HG02973 (cell line): ENCODE data around the gene MYO1D.
"Not testable (repeated sequence)": the region's sequence is repeated elsewhere in the genome, so short reads cannot be mapped to it uniquely, and the experiment has no call there.

Source experiments
- ATAC-seq: cut with Tn5 transposase; IDR thresholded peaks from one replicate; pipeline ENCODE4 v1.9.1; 2021; ENCODE audit warnings: moderate library complexity; ENCODE audit not compliant: unreplicated experiment

MYO1D gene

DNA sequence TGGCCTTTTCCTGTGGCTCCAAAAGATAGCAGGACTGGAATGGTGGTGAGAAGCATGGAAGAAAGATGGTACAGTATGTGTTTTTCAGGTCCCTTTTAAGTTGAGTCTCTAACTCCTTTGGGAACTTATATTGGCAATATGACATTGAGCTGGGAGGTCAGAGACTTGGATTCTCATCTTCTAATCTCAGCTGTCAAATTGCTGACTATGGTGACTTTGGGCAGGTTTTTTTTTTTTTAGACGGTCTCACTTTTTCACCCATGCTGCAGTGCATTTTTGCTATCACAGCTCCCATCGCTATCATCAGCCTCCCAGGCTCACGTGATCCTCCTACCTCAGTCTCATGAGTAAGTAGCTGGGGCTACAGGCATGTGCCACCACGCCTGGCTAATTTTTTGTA, 405.3 kb downstream of the MYO1D start:
- no peak for ATAC-seq

DNA sequence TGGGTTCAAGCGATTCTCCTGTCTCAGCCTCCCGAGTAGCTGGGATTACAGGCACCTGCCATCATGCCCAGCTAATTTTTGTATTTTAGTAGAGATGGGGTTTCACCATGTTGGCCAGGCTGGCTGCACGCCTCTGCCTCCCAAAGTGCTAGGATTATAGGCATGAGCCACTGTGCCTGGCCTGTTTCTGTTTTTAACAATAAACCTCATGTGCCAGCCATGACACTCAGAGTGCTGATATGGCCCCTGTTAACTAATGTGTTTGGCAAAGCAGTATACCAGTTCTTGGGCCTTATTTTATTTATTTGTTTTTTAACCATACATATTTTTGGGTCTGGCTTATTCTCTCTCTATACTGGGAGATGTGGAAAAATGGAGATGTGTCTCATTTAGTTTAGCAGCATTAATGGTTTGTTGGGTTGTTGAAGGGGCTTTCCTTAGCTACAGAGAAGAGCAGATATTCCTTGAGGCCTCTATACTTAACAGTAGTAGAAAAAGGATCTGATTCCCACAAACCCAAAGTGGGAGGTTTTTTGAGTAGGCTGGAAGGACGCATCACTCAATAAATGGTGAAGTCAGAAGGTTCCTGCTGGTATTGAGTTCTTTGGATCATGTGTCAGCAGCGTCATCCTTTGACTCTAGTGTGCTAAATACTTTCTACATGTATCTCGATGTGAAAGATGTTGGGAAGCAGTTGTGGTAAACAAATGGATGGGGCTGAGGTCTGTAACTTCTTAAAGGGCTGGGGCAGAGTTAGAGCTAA, 406.3 kb downstream of the MYO1D start:
- ATAC-seq, result no peak

DNA sequence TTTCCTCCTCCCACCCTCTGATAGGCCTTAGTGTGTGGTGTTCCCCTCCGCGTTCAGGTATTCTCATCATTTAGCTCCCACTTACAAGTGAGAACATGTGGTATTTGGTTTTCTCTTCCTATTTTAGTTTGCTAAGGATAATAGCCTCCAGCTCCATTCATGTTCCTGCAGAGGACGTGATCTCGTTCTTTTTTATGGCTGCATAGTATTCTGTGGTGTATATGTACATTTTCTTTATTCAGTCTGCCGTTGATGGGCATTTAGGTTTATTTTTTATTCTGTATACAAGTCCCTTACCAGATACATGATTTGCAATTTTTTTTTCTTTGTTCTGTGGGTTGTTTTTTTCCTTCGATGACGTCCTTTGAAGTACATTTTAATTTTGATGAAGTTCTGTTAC, 409.0 kb downstream of the MYO1D start:
- ATAC-seq, result no peak

DNA sequence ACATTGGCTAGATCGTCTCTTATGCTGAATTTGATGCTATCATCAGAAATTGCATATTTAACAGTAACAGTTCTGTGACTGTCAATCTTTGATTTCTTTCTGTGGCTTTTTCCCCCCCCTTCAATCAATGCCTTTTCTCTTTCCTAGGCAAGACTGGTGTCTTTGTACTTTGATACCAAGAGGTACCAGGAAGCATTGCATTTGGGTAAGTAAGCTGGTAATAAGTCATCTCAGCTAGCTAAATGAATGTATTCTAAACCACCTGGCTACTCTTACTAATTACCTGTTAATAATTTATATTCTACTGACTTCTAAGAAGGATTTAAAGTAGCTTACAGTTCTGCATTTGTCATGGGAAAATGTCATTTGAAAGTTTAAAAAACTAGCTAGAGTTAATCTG, 412.6 kb downstream of the MYO1D start:
- ATAC-seq, result no peak

DNA sequence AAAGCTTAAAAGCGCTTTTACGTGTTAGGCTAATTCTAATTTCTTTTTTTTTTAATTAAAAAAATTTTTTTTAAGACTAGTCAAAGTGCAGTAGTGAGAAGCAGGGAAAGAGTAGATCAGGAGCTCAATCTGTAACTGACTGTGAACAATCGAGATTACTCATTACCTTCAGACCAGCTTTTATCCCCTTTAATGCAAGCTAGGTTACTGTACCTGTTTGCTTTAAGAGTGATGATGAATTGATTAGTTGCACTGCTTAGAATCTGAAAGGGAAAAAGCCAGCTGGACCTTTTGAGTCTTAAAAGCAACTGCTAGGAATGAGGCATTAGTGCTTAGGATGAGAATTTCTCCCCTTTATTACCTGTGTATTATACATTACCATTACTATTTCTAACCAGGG, 413.6 kb downstream of the MYO1D start:
- no peak for ATAC-seq

DNA sequence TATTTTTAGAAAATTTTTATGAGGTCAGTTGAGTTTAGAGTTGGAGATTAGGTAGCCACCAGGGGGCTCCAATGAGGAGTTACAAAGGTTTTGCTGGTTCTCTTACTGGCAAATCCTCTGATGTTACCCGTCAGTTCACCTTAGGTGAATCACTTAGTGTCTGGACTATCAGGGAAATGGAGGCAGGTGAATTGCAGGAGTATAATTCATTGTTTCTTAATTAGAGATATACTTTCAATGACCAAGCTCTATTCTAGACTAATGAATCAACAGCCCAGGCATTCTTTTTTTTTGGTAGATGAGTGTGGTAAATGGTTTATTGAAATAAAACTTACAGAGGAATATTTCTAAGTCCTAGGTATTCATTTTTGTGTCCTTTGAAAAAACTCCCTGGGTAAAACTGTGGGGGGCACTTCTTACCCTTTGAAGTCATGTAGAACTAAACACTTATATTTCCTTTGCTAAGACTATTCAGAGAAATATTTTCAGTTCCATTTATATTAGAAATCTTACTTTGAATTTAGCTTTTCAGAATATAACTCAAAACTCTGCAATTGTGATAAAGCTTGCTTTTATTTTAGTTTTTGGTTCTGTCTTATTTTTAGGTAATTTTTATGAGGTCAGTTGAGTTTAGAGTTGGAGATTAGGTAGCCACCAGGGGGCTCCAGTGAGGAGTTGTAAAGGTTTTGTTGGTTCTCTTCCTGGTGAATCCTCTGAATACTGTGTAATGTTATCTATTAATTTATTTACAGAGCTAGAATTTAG, 414.9 kb downstream of the MYO1D start:
- ATAC-seq, result no peak

DNA sequence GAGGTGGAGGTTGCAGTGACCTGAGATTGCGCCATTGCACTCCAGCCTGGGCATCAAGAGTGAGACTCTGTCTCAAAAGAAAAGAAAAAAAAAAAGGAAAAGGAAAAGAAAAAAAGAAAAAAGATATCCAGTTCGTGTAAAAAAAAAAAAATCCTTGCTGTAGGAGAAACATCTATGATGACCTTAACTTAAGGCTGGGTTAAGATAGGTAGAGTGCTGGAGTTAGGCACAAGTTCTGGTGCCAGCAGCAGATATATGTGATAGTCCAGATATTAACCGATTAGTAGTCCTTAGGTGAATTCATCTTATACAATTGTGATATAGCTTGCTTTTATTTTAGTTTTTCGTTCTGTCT, 415.4 kb downstream of the MYO1D start:
- ATAC-seq, result no peak

DNA sequence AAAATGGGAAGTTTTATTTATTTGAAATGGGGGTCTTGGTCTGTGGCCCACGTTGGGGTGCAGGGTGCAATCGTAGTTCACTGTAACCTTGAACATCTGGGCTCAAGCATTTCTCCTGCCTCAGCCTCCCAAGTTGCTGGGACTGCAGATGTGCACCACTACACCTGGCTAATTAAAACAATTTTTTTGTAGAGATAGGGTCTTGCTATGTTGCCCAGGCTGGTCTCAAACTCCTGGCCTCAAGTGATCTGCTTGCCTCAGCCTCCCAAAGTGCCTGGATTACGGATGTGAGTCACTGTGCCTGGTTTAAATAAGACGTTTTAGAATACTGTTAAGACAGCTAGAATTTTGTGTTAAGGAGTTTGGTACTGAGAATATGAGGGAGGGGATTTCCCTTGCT, 416.9 kb downstream of the MYO1D start:
- no peak for ATAC-seq

DNA sequence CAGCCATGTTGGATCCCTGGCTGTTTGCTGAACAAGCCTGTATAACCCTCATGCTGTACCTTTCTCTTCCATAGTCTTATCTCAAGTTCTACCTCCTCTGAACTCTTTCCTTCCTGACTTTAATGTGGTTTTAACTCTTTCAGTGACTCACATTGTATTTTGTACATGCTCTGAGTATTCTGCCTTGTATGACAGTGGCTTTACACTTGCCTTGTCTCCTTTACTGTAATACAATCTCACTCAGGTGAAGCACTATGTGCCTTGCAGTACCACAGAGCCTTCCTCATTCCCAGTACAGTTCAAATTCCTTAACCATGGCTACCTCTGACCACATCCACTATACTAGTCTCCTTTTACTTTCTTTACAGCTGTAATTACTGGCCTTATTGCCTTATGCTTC, 418.6 kb downstream of the MYO1D start:
- ATAC-seq, result no peak

DNA sequence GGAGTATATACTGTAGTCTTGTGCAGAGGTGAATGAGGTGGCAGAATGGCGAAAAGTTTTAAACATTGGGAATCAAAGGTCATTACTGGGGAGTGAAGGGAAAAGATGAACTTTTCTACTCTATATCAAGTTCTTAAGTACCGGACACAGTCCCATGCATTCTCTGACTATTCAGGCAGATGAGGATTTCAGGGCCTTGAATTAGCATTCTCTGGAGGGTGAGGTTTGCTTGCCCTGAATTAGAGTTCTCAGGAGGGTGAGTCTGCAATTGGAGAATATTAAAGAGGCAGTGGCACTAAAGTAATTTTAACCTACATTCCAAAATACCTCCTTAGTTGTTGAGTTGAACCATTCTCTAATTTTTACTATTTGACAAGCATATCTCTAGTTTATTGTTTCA, 423.6 kb downstream of the MYO1D start:
- no peak for ATAC-seq

DNA sequence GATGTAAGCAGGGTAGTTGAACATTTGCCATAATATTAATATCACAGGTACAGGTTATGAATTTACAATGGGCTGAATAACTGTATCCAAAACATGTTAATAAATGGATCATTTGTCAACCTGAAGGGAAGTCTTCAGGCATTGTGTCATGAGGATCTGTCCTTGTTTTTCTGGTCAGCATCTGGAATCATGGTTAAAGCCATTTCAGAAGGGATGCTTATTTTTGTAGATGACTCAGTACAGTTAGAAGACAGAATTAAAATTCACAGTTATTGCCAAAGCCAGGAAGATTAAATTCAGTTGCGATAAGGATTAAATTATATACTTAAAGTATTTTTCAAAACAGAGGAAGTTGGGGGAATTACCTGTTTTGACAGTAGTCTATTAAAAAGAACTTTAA, 424.6 kb downstream of the MYO1D start:
- no peak for ATAC-seq

DNA sequence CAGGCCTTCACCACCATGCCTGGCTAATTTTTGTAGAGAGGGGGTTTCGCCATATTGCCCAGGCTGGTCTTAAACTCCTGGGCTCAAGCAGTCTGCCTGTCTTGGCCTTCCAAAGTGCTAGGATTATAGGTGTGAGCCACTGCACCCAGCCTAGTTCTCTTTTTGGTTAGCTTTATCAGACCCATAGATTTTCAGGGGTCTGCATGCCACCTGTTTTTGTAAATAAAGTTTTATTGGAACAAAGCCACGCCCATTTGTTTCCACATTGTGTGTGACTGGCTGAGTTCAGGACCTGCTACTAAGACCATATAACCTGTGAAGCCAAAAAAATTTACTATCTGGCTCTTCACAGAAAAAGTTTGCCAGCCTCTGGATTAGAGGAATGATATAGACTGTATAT, 425.0 kb downstream of the MYO1D start:
- ATAC-seq, result no peak

DNA sequence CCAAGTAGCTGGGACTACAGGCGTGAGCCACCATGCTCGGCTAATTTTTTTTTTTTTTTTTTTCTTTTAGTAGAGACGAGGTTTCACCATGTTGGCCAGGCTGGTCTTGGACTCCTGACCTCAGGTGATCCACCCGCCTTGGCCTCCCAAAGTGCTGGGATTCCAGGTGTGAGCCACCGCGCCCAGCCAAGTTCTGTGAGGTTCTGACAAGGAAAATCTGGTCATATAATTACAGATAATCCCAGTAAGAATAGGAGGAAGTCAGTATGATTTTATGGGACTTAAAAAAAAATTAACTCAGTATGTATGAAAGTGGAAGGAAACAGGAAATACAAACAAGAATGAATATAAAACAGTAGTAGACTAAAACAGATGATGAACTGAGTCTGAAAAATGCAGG, 426.5 kb downstream of the MYO1D start:
- not testable (repeated sequence) for ATAC-seq

DNA sequence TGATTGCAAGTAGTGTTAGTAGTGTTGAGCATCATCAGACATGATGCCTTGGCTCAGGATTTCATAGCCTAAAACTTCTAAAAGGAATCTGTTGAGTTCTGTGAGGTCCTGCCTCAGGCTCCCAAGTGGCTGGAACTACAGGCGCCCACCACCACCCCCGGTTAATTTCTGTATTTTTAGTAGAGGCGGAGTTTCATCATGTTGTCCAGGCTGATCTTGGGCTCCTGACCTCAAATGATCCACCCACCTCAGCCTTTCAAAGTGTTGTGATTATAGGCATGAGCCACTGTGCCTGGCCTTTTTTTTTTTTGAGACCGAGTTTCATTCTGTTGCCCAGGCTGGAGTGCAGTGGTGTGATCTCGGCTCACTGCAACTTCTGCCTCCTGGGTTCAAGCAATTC, 427.0 kb downstream of the MYO1D start:
- ATAC-seq, result no peak

DNA sequence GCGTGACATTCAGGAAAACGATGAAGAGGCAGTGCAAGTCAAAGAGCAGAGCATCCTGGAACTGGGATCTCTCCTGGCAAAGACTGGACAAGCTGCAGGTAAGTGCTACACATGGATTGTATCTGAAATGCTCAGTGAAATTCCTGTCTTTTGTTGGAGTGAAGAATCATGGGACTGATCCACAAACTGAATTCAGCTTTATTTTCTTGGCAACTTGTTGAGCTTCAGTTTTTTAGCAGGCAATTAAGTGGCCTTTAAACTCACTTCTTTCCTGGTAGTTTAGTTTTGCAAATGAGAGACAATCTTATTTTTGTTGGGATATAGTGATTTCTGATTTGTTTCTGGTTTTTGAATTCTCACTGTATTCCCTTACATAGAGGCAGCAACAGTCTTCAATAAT, 430.0 kb downstream of the MYO1D start:
- no peak for ATAC-seq

DNA sequence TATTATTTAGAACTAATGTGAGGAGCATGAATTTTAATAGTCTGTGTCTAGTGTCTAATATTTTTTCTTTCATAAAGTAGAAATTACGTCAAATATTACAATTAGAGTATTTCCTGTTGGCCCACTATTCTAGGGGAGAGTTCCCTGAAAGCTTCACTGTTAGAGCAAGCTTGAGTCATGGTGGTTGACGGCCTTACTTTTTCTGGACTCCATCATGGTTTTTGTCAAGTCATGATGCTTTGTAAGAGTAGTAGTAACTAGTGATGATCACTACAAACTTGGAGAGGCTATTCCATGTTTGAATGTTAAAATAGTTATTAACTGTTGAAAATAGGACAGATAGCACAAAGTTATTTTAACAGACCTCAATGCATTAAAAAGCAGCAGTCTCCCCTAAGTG, 431.0 kb downstream of the MYO1D start:
- ATAC-seq, result no peak

DNA sequence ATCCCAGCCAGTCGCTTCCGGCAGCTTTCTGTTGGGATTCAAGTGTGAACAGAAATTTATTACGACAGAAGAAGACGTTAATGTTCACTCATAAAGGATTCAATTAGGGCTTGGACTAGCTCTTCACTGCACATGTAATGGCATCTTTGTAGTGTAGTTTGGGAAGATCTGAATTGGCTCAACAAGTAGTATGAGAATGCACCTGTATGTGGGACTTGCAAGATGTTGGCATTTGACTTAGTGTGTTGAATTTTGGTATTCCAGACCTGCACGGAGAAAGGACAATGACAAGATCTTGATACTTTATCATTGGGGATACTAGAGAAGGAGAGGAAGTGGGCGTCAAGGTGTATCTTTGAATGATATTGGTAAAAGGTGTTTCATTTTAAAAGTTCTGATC, 431.4 kb downstream of the MYO1D start:
- ATAC-seq, result no peak

DNA sequence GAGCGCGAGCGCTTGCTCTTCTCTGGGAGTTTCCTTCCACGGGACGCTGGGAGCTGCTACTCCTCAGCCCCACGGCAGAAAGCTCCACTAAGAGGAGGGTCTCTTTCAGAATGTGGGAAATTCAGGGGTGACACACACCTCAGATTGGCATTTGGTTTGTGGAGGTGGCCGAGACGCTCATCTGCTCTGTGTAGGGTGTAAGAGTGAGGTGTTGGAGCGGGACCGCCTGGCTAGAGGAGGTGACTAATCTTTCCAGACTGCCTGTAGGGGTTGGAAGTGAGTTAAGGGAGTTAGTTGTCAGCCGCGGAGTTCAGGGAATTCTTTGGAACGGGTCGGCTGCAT, 431.9 kb downstream of the MYO1D start:
- peak; percentile 33 for ATAC-seq

DNA sequence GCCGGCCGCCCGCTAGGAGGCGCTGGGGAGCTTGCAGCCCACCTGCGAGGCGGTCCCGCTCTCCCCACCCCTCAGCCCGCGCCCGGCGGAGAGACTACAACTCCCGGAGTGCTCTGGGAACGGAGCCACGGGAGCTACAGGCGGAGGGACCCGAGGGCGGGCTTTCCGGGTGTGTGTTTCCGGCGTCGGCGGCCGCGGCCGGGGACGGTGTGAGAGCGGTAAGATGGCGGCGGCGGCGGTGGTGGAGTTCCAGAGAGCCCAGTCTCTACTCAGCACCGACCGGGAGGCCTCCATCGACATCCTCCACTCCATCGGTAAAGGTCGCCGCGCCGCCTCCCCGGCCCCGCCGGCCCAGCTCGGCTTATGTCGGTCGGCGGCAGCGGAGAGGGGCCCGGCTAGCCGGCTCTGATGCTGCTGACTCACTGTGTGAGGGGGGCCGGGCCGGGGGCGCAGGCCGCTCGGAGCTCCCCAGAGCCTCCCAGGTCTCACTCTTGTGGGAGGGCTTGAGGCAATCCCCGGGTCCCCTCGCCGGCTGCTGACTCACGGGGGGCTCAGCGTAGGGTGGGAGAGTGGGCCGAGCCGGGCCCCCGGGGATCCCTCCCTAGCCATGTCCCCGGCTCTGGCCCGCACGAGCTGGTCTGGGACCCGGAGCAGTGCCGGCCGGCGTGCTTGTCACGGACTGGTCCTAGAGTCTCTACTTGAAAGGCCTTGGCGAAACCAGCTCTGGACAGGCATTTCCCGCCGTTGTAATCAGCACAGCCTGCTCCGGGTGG, 432.4 kb downstream of the MYO1D start, which contains the start of gene PSMD11:
TSS of gene PSMD11 (plus strand) at position 210 of the 773 bp plus-strand sequence. CDS start at position 224, 14 bp downstream.
- peak; percentile 84 for ATAC-seq

DNA sequence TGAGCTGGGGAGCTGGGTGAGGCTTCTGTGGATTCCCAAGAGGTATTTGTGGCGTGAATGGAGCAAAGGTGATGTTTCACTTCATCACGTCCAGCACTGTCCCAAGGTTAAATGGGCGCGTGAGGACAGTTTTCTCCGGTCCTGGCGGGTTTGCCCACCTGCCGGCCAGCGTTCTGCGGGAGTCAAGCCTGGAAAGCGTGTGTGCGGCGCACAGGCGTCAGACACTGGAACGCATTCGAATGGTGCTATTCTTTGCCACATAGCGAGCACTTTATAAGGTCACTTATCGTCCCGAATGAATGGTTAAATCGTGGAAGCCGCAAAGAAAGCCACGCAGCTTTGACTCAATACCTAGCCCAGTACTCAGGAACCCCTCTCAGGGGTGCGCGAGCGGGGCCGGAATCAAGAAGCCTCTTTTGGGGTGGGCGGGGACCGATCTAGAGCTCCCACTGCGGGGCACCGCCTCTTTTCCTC, 433.1 kb downstream of the MYO1D start:
- ATAC-seq, result peak; percentile 2
